NOMO-1 treated with DMSO at 0.1 percent for 48 hours (cell line): Measurements from ENCODE around the gene PPIL3.
"Not testable (repeated sequence)": the region's sequence is repeated elsewhere in the genome, so short reads cannot be mapped to it uniquely, and the experiment has no call there.

Experiments
- DNase-seq: peaks from one replicate; lab custom pipeline; 2025; ENCODE audit not compliant: unreplicated experiment; lab: John Stamatoyannopoulos, UW

The PPIL3 gene

GRCh38 chr2:200888704-200889625 is at the start of gene PPIL3, which contains the start of gene NIF3L1:
Gene PPIL3, minus strand, starts transcription at chr2:200889077. Its CDS starts 1,462 bp downstream, at chr2:200887615.
Gene NIF3L1, plus strand, starts transcription at chr2:200889371. Its CDS starts 2,573 bp downstream, at chr2:200891944.
- DNase-seq = peak; percentile 94

- DNase-seq = peak; percentile 65
Observed at GRCh38 chr2:200930947-200931626, 42.2 kb upstream of the PPIL3 start.

- no peak for DNase-seq
Observed at GRCh38 chr2:200929334-200930249, 40.7 kb upstream of the PPIL3 start.

GRCh38 chr2:200922439-200922838 is 33.6 kb upstream of the PPIL3 start:
- DNase-seq = no peak

GRCh38 chr2:200913654-200914053 is 24.8 kb upstream of the PPIL3 start:
- no peak for DNase-seq

- DNase-seq = no peak
Observed at GRCh38 chr2:200909958-200910357, 21.1 kb upstream of the PPIL3 start.

GRCh38 chr2:200905618-200906296 is 16.9 kb upstream of the PPIL3 start:
- peak; percentile 41 for DNase-seq

- peak; percentile 90 for DNase-seq
Observed at GRCh38 chr2:200901459-200902072, 12.7 kb upstream of the PPIL3 start.

- DNase-seq = no peak
Observed at GRCh38 chr2:200899482-200899881, 10.6 kb upstream of the PPIL3 start.

GRCh38 chr2:200881715-200882249 is 7.1 kb downstream of the PPIL3 start:
- DNase-seq = not testable (repeated sequence)

GRCh38 chr2:200878289-200878880 is 10.5 kb downstream of the PPIL3 start:
- no peak for DNase-seq

- DNase-seq = no peak
Observed at GRCh38 chr2:200877443-200877842, 11.4 kb downstream of the PPIL3 start.

- DNase-seq = no peak
Observed at GRCh38 chr2:200873560-200873959, 15.3 kb downstream of the PPIL3 start.

- DNase-seq = peak; percentile 20
Observed at GRCh38 chr2:200871151-200871550, 17.7 kb downstream of the PPIL3 start.

- DNase-seq = no peak
Observed at GRCh38 chr2:200869014-200869413, 19.9 kb downstream of the PPIL3 start.

- DNase-seq = peak; percentile 84
Observed at GRCh38 chr2:200864176-200865034, 24.5 kb downstream of the PPIL3 start, which contains the start of gene CLK1. Gene CLK1, minus strand, starts transcription at chr2:200864658. Its CDS starts 2,796 bp downstream, at chr2:200861862.

GRCh38 chr2:200863782-200864175 is 25.1 kb downstream of the PPIL3 start:
- no peak for DNase-seq

GRCh38 chr2:200862532-200863000 is 26.3 kb downstream of the PPIL3 start:
- peak; percentile 41 for DNase-seq
